Measurements from ENCODE around the gene CPNE6. TPM values are rescaled to one million over a fixed set of nuclear protein-coding genes. Genes with fewer than 3 reads are reported as not detected.

The CPNE6 gene
- total RNA-seq, 4 donors from 2014 or later: 0.76 TPM; not detected in 3

GRCh38 chr14:24060984-24061913, 10.1 kb upstream of the CPNE6 start:
- Histone ChIP-seq H3K9me3 (no peaks in the 10 kb centered on the region), H3K36me3 (no peaks in the 10 kb centered on the region), H3K27ac (no peak overlapping the region), H3K4me3 (no peak overlapping the region), H3K4me1 (no peaks in the 10 kb centered on the region), H3K27me3 (no peaks in the 10 kb centered on the region)
- no peak for TF ChIP-seq POLR2A (IDR thresholded peaks at IDR 0.05)
- TF ChIP-seq CTCF (IDR thresholded peaks at IDR 0.05): no peak
- intact Hi-C loops (cut with DNase I; ENCODE audit: low total_unique reads): no loop called here
- DNase-seq: no peak

GRCh38 chr14:24062216-24062980, 9.0 kb upstream of the CPNE6 start:
- no peaks in the 10 kb centered on the region for H3K9me3 ChIP-seq
- peak in 1 of 2 donors; percentile 11 for DNase-seq
- intact Hi-C loops (cut with DNase I; ENCODE audit: low total_unique reads): no loop called here
- no peak overlapping the region for H3K4me3 ChIP-seq
- no peaks in the 10 kb centered on the region for H3K27me3 ChIP-seq
- no peak overlapping the region for H3K27ac ChIP-seq
- no peaks in the 10 kb centered on the region for H3K36me3 ChIP-seq
- no peaks in the 10 kb centered on the region for H3K4me1 ChIP-seq
- no peak for TF ChIP-seq POLR2A (IDR thresholded peaks at IDR 0.05)
- TF ChIP-seq CTCF (IDR thresholded peaks at IDR 0.05): no peak

- intact Hi-C loops (cut with DNase I; ENCODE audit: low total_unique reads): no loop called here
- no peaks in the 10 kb centered on the region for H3K9me3 ChIP-seq
- H3K4me1 ChIP-seq: no peaks in the 10 kb centered on the region
- no peak overlapping the region for H3K4me3 ChIP-seq
- H3K36me3 ChIP-seq: no peaks in the 10 kb centered on the region
- H3K27ac ChIP-seq: no peak overlapping the region
- DNase-seq: no peak
- TF ChIP-seq POLR2A (IDR thresholded peaks at IDR 0.05) (no peak), CTCF (IDR thresholded peaks at IDR 0.05) (no peak)
- H3K27me3 ChIP-seq: no peaks in the 10 kb centered on the region
Observed at GRCh38 chr14:24063263-24063836, 8.0 kb upstream of the CPNE6 start.

GRCh38 chr14:24064091-24064795, 7.1 kb upstream of the CPNE6 start:
- no peak for TF ChIP-seq POLR2A (IDR thresholded peaks at IDR 0.05)
- TF ChIP-seq CTCF (IDR thresholded peaks at IDR 0.05): no peak
- DNase-seq: no peak
- no peak overlapping the region for H3K4me3 ChIP-seq
- H3K27ac ChIP-seq: no peak overlapping the region
- no peaks in the 10 kb centered on the region for H3K27me3 ChIP-seq
- intact Hi-C loops (cut with DNase I; ENCODE audit: low total_unique reads): no loop called here
- H3K36me3 ChIP-seq: no peaks in the 10 kb centered on the region
- no peaks in the 10 kb centered on the region for H3K4me1 ChIP-seq
- H3K9me3 ChIP-seq: no peaks in the 10 kb centered on the region

All from uterus (tissue), 4 donors.